Measurements from ENCODE around the gene MAP2K6.
"Not testable (repeated sequence)": the region's sequence is repeated elsewhere in the genome, so short reads cannot be mapped to it uniquely, and the experiment has no call there.

MAP2K6 gene

GRCh38 chr17:69457603-69458002 lies 43.1 kb downstream of the MAP2K6 start:
- DNase-seq (ENCODE audit: low read depth), result no peak

- no peak for DNase-seq (ENCODE audit: low read depth)
Measured at GRCh38 chr17:69460963-69461922, 46.7 kb downstream of the MAP2K6 start.

- DNase-seq (ENCODE audit: low read depth), result no peak
Measured at GRCh38 chr17:69461951-69462369, 47.5 kb downstream of the MAP2K6 start.

- DNase-seq (ENCODE audit: low read depth), result no peak
Measured at GRCh38 chr17:69462882-69463281, 48.4 kb downstream of the MAP2K6 start.

- DNase-seq (ENCODE audit: low read depth), result no peak
Measured at GRCh38 chr17:69466451-69466850, 52.0 kb downstream of the MAP2K6 start.

GRCh38 chr17:69466905-69467667 lies 52.6 kb downstream of the MAP2K6 start:
- DNase-seq (ENCODE audit: low read depth), result no peak

GRCh38 chr17:69468207-69468606 lies 53.7 kb downstream of the MAP2K6 start:
- no peak for DNase-seq (ENCODE audit: low read depth)

GRCh38 chr17:69470702-69471101 lies 56.2 kb downstream of the MAP2K6 start:
- no peak for DNase-seq (ENCODE audit: low read depth)

- no peak for DNase-seq (ENCODE audit: low read depth)
Measured at GRCh38 chr17:69471406-69471805, 56.9 kb downstream of the MAP2K6 start.

- no peak for DNase-seq (ENCODE audit: low read depth)
Measured at GRCh38 chr17:69473841-69474831, 59.6 kb downstream of the MAP2K6 start.

GRCh38 chr17:69477204-69477902 lies 62.9 kb downstream of the MAP2K6 start:
- no peak for DNase-seq (ENCODE audit: low read depth)

GRCh38 chr17:69477903-69478266 lies 63.4 kb downstream of the MAP2K6 start:
- no peak for DNase-seq (ENCODE audit: low read depth)

GRCh38 chr17:69478916-69479315 lies 64.4 kb downstream of the MAP2K6 start:
- DNase-seq (ENCODE audit: low read depth), result no peak

GRCh38 chr17:69479756-69480155 lies 65.3 kb downstream of the MAP2K6 start:
- not testable (repeated sequence) for DNase-seq (ENCODE audit: low read depth)

- DNase-seq (ENCODE audit: low read depth), result no peak
Measured at GRCh38 chr17:69480245-69480644, 65.7 kb downstream of the MAP2K6 start.

- no peak for DNase-seq (ENCODE audit: low read depth)
Measured at GRCh38 chr17:69485251-69485661, 70.8 kb downstream of the MAP2K6 start.

GRCh38 chr17:69485901-69486643 lies 71.6 kb downstream of the MAP2K6 start:
- DNase-seq (ENCODE audit: low read depth), result no peak

- no peak for DNase-seq (ENCODE audit: low read depth)
Measured at GRCh38 chr17:69486779-69487637, 72.5 kb downstream of the MAP2K6 start.

- DNase-seq (ENCODE audit: low read depth), result no peak
Measured at GRCh38 chr17:69489313-69489712, 74.8 kb downstream of the MAP2K6 start.

Measured in CMK (cell line).